ENCODE results near the gene ICA1. TPM values are rescaled to one million over a fixed set of nuclear protein-coding genes. Genes with fewer than 3 reads are reported as not detected.

ICA1 gene
- total and polyA plus RNA-seq, 7 donors, result 1.6 to 4.1 (median 2.3) TPM

DNA sequence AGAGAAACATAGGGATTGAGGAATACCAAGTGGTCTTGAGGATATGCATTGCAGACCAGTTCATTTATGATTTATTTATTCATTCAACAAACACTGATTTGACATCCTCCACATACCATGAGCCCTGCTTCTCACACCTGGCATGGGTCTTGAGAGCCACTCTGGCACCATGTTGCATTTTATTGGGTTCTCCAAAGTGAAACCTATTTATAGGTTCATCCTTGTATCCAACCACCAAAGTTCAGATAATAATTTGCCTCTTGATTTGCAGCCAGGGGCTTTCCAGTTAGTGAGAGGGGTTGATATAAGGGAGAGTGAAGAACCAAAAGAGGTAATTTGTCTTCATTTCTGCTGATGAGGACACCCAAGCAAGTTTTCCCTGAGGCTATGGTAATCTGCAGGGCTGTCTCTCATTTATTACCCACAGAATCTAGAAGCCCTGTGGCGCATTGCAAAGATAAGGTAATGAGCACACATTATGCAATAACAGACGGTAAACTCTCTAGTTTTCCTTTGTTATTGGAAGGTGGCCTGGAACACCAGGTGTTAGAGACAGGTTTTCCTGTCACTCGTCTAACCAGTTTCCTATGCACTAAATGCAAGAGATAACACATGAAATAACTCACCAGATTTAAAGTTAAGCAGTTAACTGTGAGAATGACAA lies 28.8 kb upstream of the ICA1 start:
- Histone ChIP-seq H3K36me3 (ENCODE audit: insufficient read depth in 1 of 2, low read depth in 1 of 2) (no peaks in the 10 kb centered on the region), H3K9me3 (no peaks in the 10 kb centered on the region), H3K27me3 (ENCODE audit: insufficient read depth in 3 of 3, low read length in 2 of 3) (peaks cover 0 to 4% (median 0%) of the 10 kb centered on the region in 3 donors), H3K4me3 (no peak overlapping the region), H3K4me1 (no peaks in the 10 kb centered on the region), H3K27ac (no peak overlapping the region)
- intact Hi-C loops (cut with DNase I), result loop anchor here in 1 of 2 donors (10.0 kb wide), 1 partner anchor 866 kb away; no protein-coding TSS in a partner anchor
- ATAC-seq (no peak), DNase-seq (no peak)
- TF ChIP-seq CTCF (IDR thresholded peaks at IDR 0.05), result no peak
- WGBS, 3 donors, result 48 to 54% (median 49%) methylated on average over 3 of the region's 3 CpGs

DNA sequence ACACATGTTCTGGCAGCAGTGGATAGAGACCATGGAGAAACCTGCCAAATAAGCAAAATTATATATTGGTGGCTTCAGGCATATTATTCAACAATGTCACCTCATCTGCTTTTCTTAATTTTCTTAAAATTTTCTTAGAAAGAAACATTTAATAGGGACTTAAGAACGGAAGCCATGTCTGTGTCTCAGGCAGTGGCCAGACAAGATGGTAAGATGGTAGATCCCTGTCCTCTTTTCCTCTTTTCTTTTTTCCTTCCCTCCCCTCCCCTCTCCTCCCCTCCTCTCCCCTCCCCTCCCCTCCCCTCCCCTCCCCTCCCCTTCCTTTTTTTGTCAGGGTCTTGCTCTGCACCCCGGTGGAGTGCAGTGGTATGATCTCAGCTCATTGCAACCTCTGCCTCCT lies 24.2 kb upstream of the ICA1 start:
- no peaks in the 10 kb centered on the region for H3K9me3 ChIP-seq
- intact Hi-C loops (cut with DNase I), result no loop called here
- H3K27ac ChIP-seq, result no peak overlapping the region
- TF ChIP-seq CTCF (IDR thresholded peaks at IDR 0.05), result no peak
- H3K4me1 ChIP-seq, result no peaks in the 10 kb centered on the region
- WGBS, 3 donors, result 60 to 100% (median 97%) methylated on average over 1 to 2 of the region's 2 CpGs
- no peak for DNase-seq
- H3K27me3 ChIP-seq (ENCODE audit: insufficient read depth in 3 of 3, low read length in 2 of 3), result peaks cover 0 to 4% (median 0%) of the 10 kb centered on the region in 3 donors
- no peak for ATAC-seq
- no peaks in the 10 kb centered on the region for H3K36me3 ChIP-seq (ENCODE audit: insufficient read depth in 1 of 2, low read depth in 1 of 2)
- no peak overlapping the region for H3K4me3 ChIP-seq

DNA sequence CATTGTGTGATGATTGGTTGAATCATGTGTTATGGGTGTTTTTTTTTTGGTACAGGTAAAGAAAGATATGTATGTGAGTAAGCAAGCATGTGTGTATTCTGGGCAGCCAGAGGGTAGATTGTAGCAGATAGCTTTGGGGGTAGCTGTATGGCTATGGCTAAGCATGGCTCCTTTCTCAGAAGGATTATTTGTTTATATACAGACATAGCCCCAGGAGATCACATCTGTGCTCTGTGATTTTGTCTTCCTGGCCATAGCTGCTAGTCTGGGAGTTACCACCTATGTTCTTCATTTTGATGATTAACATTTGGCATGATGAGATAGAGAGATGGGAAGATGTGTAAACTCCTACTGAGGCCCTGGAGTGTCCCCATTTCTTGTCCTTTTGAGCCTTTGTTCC lies 23.2 kb upstream of the ICA1 start:
- Histone ChIP-seq H3K27me3 (ENCODE audit: insufficient read depth in 3 of 3, low read length in 2 of 3) (no peaks in the 10 kb centered on the region), H3K36me3 (ENCODE audit: insufficient read depth in 1 of 2, low read depth in 1 of 2) (no peaks in the 10 kb centered on the region), H3K9me3 (no peaks in the 10 kb centered on the region), H3K4me1 (no peaks in the 10 kb centered on the region), H3K4me3 (no peak overlapping the region), H3K27ac (no peak overlapping the region)
- no peak for ATAC-seq
- no peak for DNase-seq
- no peak for TF ChIP-seq CTCF (IDR thresholded peaks at IDR 0.05)
- intact Hi-C loops (cut with DNase I), result no loop called here

DNA sequence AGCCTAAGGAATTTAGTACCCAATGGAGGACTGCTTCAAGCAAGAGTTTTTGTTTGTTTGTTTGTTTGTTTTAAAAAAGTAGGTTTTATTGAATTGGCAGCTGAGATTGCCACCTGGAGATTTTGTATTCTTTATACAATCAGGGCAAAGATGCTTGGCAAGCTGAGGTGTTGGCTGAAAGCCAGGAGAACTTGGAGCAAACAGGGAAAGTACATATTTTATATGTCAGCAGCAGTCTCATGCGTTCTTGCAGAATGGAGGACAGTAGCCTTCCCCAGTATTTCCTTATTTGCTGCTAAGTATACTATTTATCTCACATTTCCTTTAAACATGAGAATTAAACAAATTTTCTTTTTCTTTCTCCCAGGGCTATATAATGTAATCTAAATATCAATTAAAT lies 22.6 kb upstream of the ICA1 start:
- Histone ChIP-seq H3K9me3 (no peaks in the 10 kb centered on the region), H3K36me3 (ENCODE audit: insufficient read depth in 1 of 2, low read depth in 1 of 2) (no peaks in the 10 kb centered on the region), H3K27me3 (ENCODE audit: insufficient read depth in 3 of 3, low read length in 2 of 3) (no peaks in the 10 kb centered on the region), H3K27ac (no peak overlapping the region), H3K4me1 (no peaks in the 10 kb centered on the region), H3K4me3 (no peak overlapping the region)
- intact Hi-C loops (cut with DNase I), result no loop called here
- 8 to 33% (median 29%) methylated on average over 1 of the region's 1 CpG for WGBS, 3 donors
- no peak for TF ChIP-seq CTCF (IDR thresholded peaks at IDR 0.05)
- ATAC-seq, result no peak
- no peak for DNase-seq

DNA sequence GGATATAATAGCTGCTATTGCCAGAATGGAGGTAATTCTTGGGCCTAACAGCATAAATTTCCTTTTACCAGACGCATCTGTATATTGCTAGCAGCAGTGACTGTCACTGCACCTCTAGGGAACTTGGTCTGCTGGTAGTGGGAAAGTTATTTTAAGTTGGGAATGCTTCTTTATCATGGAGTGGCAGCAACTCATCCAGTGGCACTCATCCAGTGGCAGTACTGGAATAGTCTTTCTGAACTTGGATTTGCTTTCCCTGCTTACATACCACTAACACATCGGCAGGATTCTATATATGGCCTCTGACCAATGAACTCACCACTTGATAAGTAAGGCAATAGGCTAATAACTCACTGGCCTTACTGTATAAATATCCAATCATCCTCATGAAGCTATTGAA lies 22.0 kb upstream of the ICA1 start:
- H3K9me3 ChIP-seq, result no peaks in the 10 kb centered on the region
- no peaks in the 10 kb centered on the region for H3K36me3 ChIP-seq (ENCODE audit: insufficient read depth in 1 of 2, low read depth in 1 of 2)
- TF ChIP-seq CTCF (IDR thresholded peaks at IDR 0.05), result no peak
- 51 to 60% (median 53%) methylated on average over 2 of the region's 2 CpGs for WGBS, 3 donors
- ATAC-seq, result peak in 2 of 4 donors; percentile 62 to 64
- intact Hi-C loops (cut with DNase I), result no loop called here
- no peak overlapping the region for H3K4me3 ChIP-seq
- DNase-seq, result no peak
- H3K27me3 ChIP-seq (ENCODE audit: insufficient read depth in 3 of 3, low read length in 2 of 3), result peaks cover 0 to 3% (median 0%) of the 10 kb centered on the region in 3 donors
- H3K4me1 ChIP-seq, result no peaks in the 10 kb centered on the region
- H3K27ac ChIP-seq, result no peak overlapping the region
